ENCODE measurements around the gene APOE. TPM values are rescaled to one million over a fixed set of nuclear protein-coding genes. Genes with fewer than 3 reads are reported as not detected.

The APOE gene
- total and polyA plus RNA-seq, 2 of the 13 experiments (the other 11 are each of a cell fraction or from before 2014, with no cell fraction given), result 1,328 to 1,470 TPM

DNA sequence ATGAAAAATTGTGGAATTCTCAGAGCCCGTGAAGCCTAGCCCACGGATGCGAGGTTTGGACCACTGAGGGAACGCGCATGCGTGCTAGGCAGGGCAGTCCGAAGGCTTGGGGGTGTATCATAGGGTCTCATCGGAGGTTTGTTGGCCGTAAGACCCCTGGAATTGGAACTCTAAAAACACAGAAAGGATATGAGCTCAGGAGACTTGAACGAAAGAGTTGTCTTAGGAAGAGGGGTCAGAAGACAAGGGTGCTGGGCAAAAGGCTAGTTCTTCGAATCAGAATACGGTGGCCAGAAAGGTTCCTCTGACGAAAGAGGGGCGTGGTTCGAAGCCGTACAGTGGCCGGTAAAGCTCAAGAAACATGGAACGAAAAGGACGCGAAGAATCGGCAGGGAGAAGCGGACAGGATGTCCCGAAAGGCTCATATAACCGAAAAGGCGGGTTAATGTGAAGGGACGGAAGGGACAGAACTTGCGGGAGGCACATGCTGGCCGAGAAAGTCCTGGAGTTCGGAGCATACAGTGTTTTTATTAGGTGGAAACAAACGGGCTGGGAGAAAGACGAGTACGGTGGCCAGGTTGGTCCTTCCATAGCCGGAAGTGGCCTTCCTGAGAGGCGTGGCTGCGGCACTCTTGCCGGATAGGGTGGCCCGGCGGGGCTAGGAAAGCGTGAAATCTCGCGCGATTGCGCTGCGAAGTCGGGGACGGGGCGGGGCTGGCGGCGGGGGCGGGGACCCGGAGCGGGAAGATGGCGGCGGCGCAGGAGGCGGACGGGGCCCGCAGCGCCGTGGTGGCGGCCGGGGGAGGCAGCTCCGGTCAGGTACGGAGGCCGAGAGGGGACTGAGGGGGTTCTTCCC, 49.3 kb downstream of the APOE start, which contains the start of gene CLPTM1 (continued):
- TF ChIP-seq ZBTB10 (CRISPR knock-in tag; IDR thresholded peaks at IDR 0.05; ENCODE audit: borderline replicate concordance) (no peak), ELF4 (CRISPR knock-in tag; IDR thresholded peaks at IDR 0.05; ENCODE audit: borderline replicate concordance) (no peak), ZNF317 (CRISPR knock-in tag; IDR thresholded peaks at IDR 0.05) (no peak; the same call in 1 of the 2 replicates), KLF15 (CRISPR knock-in tag; IDR thresholded peaks at IDR 0.05; ENCODE audit: borderline replicate concordance) (no peak; the same call in 1 of the 2 replicates), NR2F2 (IDR thresholded peaks at IDR 0.05; ENCODE audit: borderline replicate concordance, low read depth) (peak; percentile 66; the same call in 1 of the 2 replicates), U2AF2 (IDR thresholded peaks at IDR 0.05; ENCODE audit: low read depth, low read length) (no peak), LRRFIP1 (CRISPR knock-in tag; conservative IDR thresholded peaks at IDR 0.05) (no peak), ZNF549 (CRISPR knock-in tag; IDR thresholded peaks at IDR 0.05) (no peak), GTF3A (CRISPR knock-in tag; conservative IDR thresholded peaks at IDR 0.05) (0 out of 2 replicates have a peak, but pooled peaks have one; percentile 15), ELF3 (CRISPR knock-in tag; IDR thresholded peaks at IDR 0.05) (peak; percentile 52; the same call in 1 of the 2 replicates), RCOR2 (CRISPR knock-in tag; IDR thresholded peaks at IDR 0.05) (no peak)
- TF ChIP-seq, protein P1, sequence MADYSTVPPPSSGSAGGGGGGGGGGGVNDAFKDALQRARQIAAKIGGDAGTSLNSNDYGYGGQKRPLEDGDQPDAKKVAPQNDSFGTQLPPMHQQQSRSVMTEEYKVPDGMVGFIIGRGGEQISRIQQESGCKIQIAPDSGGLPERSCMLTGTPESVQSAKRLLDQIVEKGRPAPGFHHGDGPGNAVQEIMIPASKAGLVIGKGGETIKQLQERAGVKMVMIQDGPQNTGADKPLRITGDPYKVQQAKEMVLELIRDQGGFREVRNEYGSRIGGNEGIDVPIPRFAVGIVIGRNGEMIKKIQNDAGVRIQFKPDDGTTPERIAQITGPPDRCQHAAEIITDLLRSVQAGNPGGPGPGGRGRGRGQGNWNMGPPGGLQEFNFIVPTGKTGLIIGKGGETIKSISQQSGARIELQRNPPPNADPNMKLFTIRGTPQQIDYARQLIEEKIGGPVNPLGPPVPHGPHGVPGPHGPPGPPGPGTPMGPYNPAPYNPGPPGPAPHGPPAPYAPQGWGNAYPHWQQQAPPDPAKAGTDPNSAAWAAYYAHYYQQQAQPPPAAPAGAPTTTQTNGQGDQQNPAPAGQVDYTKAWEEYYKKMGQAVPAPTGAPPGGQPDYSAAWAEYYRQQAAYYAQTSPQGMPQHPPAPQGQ (CRISPR knock-in tag; IDR thresholded peaks at IDR 0.05; ENCODE audit: borderline replicate concordance), result no peak
- TF ChIP-seq, protein P2, sequence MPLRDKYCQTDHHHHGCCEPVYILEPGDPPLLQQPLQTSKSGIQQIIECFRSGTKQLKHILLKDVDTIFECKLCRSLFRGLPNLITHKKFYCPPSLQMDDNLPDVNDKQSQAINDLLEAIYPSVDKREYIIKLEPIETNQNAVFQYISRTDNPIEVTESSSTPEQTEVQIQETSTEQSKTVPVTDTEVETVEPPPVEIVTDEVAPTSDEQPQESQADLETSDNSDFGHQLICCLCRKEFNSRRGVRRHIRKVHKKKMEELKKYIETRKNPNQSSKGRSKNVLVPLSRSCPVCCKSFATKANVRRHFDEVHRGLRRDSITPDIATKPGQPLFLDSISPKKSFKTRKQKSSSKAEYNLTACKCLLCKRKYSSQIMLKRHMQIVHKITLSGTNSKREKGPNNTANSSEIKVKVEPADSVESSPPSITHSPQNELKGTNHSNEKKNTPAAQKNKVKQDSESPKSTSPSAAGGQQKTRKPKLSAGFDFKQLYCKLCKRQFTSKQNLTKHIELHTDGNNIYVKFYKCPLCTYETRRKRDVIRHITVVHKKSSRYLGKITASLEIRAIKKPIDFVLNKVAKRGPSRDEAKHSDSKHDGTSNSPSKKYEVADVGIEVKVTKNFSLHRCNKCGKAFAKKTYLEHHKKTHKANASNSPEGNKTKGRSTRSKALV (CRISPR knock-in tag; IDR thresholded peaks at IDR 0.05), result no peak
- TF ChIP-seq, protein P3, sequence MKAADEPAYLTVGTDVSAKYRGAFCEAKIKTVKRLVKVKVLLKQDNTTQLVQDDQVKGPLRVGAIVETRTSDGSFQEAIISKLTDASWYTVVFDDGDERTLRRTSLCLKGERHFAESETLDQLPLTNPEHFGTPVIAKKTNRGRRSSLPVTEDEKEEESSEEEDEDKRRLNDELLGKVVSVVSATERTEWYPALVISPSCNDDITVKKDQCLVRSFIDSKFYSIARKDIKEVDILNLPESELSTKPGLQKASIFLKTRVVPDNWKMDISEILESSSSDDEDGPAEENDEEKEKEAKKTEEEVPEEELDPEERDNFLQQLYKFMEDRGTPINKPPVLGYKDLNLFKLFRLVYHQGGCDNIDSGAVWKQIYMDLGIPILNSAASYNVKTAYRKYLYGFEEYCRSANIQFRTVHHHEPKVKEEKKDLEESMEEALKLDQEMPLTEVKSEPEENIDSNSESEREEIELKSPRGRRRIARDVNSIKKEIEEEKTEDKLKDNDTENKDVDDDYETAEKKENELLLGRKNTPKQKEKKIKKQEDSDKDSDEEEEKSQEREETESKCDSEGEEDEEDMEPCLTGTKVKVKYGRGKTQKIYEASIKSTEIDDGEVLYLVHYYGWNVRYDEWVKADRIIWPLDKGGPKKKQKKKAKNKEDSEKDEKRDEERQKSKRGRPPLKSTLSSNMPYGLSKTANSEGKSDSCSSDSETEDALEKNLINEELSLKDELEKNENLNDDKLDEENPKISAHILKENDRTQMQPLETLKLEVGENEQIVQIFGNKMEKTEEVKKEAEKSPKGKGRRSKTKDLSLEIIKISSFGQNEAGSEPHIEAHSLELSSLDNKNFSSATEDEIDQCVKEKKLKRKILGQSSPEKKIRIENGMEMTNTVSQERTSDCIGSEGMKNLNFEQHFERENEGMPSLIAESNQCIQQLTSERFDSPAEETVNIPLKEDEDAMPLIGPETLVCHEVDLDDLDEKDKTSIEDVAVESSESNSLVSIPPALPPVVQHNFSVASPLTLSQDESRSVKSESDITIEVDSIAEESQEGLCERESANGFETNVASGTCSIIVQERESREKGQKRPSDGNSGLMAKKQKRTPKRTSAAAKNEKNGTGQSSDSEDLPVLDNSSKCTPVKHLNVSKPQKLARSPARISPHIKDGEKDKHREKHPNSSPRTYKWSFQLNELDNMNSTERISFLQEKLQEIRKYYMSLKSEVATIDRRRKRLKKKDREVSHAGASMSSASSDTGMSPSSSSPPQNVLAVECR (CRISPR knock-in tag; IDR thresholded peaks at IDR 0.05; ENCODE audit: borderline replicate concordance), result peak; percentile 88; the same call in 1 of the 2 replicates

Measured in HepG2 (cell line).